ENCODE results near the gene MTX1. TPM values are rescaled to one million over a fixed set of nuclear protein-coding genes. Genes with fewer than 3 reads are reported as not detected.

The MTX1 gene
- total RNA-seq, 1 donor: 42.7 TPM

GRCh38 chr1:155179112-155180031, 29.1 kb upstream of the MTX1 start:
- TF ChIP-seq CTCF (IDR thresholded peaks at IDR 0.05; ENCODE audit: extremely low read depth, low read depth, low read length): no peak
- no peak overlapping the region for H2AFZ ChIP-seq (ENCODE audit: low read length)
- H4K20me1 ChIP-seq (ENCODE audit: insufficient read depth, low read length): no peaks in the 10 kb centered on the region
- no peaks in the 10 kb centered on the region for H3K9me3 ChIP-seq (ENCODE audit: low read depth, low read length)
- DNase-seq (ENCODE audit: insufficient read length, low spot score, missing footprints): peak; percentile 81
- no peaks in the 10 kb centered on the region for H3K4me1 ChIP-seq (ENCODE audit: insufficient read depth, low read length)
- no peak overlapping the region for H3K4me3 ChIP-seq (ENCODE audit: insufficient read depth, low read length)
- no peaks in the 10 kb centered on the region for H3K27me3 ChIP-seq (ENCODE audit: insufficient read depth, low read length)
- no peak overlapping the region for H3K4me2 ChIP-seq (ENCODE audit: insufficient read depth, low read length)
- H3K79me2 ChIP-seq (ENCODE audit: insufficient read depth, low read length): no peaks in the 10 kb centered on the region
- no peak overlapping the region for H3K27ac ChIP-seq (ENCODE audit: low read depth, low read length)
- no peaks in the 10 kb centered on the region for H3K36me3 ChIP-seq (ENCODE audit: insufficient read depth, low read length)

- peak; percentile 60 for DNase-seq (ENCODE audit: insufficient read length, low spot score, missing footprints)
- no peak overlapping the region for H2AFZ ChIP-seq (ENCODE audit: low read length)
- H3K4me1 ChIP-seq (ENCODE audit: insufficient read depth, low read length): no peaks in the 10 kb centered on the region
- H3K27ac ChIP-seq (ENCODE audit: low read depth, low read length): no peak overlapping the region
- no peaks in the 10 kb centered on the region for H3K27me3 ChIP-seq (ENCODE audit: insufficient read depth, low read length)
- no peak overlapping the region for H3K4me3 ChIP-seq (ENCODE audit: insufficient read depth, low read length)
- no peak for TF ChIP-seq CTCF (IDR thresholded peaks at IDR 0.05; ENCODE audit: extremely low read depth, low read depth, low read length)
- no peaks in the 10 kb centered on the region for H4K20me1 ChIP-seq (ENCODE audit: insufficient read depth, low read length)
- no peaks in the 10 kb centered on the region for H3K36me3 ChIP-seq (ENCODE audit: insufficient read depth, low read length)
- H3K79me2 ChIP-seq (ENCODE audit: insufficient read depth, low read length): no peaks in the 10 kb centered on the region
- H3K4me2 ChIP-seq (ENCODE audit: insufficient read depth, low read length): no peak overlapping the region
- no peaks in the 10 kb centered on the region for H3K9me3 ChIP-seq (ENCODE audit: low read depth, low read length)
Measured at GRCh38 chr1:155181371-155182051, 27.0 kb upstream of the MTX1 start.

GRCh38 chr1:155182052-155182550, 26.4 kb upstream of the MTX1 start:
- Histone ChIP-seq H3K36me3 (ENCODE audit: insufficient read depth, low read length) (no peaks in the 10 kb centered on the region), H4K20me1 (ENCODE audit: insufficient read depth, low read length) (no peaks in the 10 kb centered on the region), H3K9me3 (ENCODE audit: low read depth, low read length) (no peaks in the 10 kb centered on the region), H2AFZ (ENCODE audit: low read length) (no peak overlapping the region), H3K4me3 (ENCODE audit: insufficient read depth, low read length) (no peak overlapping the region), H3K4me2 (ENCODE audit: insufficient read depth, low read length) (no peak overlapping the region), H3K4me1 (ENCODE audit: insufficient read depth, low read length) (no peaks in the 10 kb centered on the region), H3K79me2 (ENCODE audit: insufficient read depth, low read length) (no peaks in the 10 kb centered on the region), H3K27ac (ENCODE audit: low read depth, low read length) (no peak overlapping the region), H3K27me3 (ENCODE audit: insufficient read depth, low read length) (no peaks in the 10 kb centered on the region)
- peak; percentile 86 for DNase-seq (ENCODE audit: insufficient read length, low spot score, missing footprints)
- no peak for TF ChIP-seq CTCF (IDR thresholded peaks at IDR 0.05; ENCODE audit: extremely low read depth, low read depth, low read length)

- Histone ChIP-seq H3K27ac (ENCODE audit: low read depth, low read length) (no peak overlapping the region), H2AFZ (ENCODE audit: low read length) (no peak overlapping the region), H3K4me1 (ENCODE audit: insufficient read depth, low read length) (no peaks in the 10 kb centered on the region), H3K27me3 (ENCODE audit: insufficient read depth, low read length) (no peaks in the 10 kb centered on the region), H3K79me2 (ENCODE audit: insufficient read depth, low read length) (no peaks in the 10 kb centered on the region), H3K36me3 (ENCODE audit: insufficient read depth, low read length) (no peaks in the 10 kb centered on the region), H3K4me3 (ENCODE audit: insufficient read depth, low read length) (no peak overlapping the region), H3K9me3 (ENCODE audit: low read depth, low read length) (no peaks in the 10 kb centered on the region), H3K4me2 (ENCODE audit: insufficient read depth, low read length) (no peak overlapping the region), H4K20me1 (ENCODE audit: insufficient read depth, low read length) (no peaks in the 10 kb centered on the region)
- TF ChIP-seq CTCF (IDR thresholded peaks at IDR 0.05; ENCODE audit: extremely low read depth, low read depth, low read length): no peak
- DNase-seq (ENCODE audit: insufficient read length, low spot score, missing footprints): peak; percentile 83
Measured at GRCh38 chr1:155183775-155184221, 24.7 kb upstream of the MTX1 start.

Measured in osteoblast (primary cell).